Left ventricle myocardium inferior (tissue), 1 donor: ENCODE results near the gene CIAO1. TPM values are rescaled to one million over a fixed set of nuclear protein-coding genes. Genes with fewer than 3 reads are reported as not detected.

Experiments
- DNase-seq: peaks from one replicate; pipeline ENCODE4 v3.0.0-alpha.2; 2020
- H3K27ac ChIP-seq: fragments of 200-600 bp; replicated peaks from 2 replicates; pipeline ENCODE4 v1.8.0; 2021
- H3K27me3 ChIP-seq: fragments of 200-600 bp; 2 replicates; pipeline ENCODE4 v1.8.0; 2021; ENCODE audit warnings: low read depth
- H3K36me3 ChIP-seq: fragments of 200-600 bp; 2 replicates; pipeline ENCODE4 v1.8.0; 2021
- H3K4me1 ChIP-seq: fragments of 200-600 bp; 2 replicates; pipeline ENCODE4 v1.8.0; 2021
- H3K4me3 ChIP-seq: fragments of 200-600 bp; 2 replicates; pipeline ENCODE4 v1.8.0; 2021; ENCODE audit warnings: mild to moderate bottlenecking, moderate library complexity
- H3K9me3 ChIP-seq: fragments of 200-600 bp; replicated peaks from 2 replicates; pipeline ENCODE4 v1.8.0; 2021
- CTCF ChIP-seq: fragments of 200-600 bp; IDR thresholded peaks from 2 replicates; pipeline ENCODE4 v1.8.0; 2021; ENCODE audit warnings: antibody characterized with exemption, mild to moderate bottlenecking, borderline replicate concordance
- intact Hi-C: fragments of 100-400 bp; cut with micrococcal nuclease; formaldehyde crosslinking; loops from one replicate; pipeline ENCODE4 v1.11.0; 2022
- total RNA-seq: library from RNA; stranded (reverse); fragmentation: NEBNext Ultra II Directional; extraction: Animal tissue kit (Norgen Biotek cat#: 25700); gene quantifications from one replicate; pipeline ENCODE4 v1.2.1, GENCODE V29; 2021
- donor health status: DM: no; HTN: yes; CAD: no; lungs with severe emphysema.

The CIAO1 gene
- total RNA-seq, 1 donor from 2014 or later: 68.6 TPM

DNA sequence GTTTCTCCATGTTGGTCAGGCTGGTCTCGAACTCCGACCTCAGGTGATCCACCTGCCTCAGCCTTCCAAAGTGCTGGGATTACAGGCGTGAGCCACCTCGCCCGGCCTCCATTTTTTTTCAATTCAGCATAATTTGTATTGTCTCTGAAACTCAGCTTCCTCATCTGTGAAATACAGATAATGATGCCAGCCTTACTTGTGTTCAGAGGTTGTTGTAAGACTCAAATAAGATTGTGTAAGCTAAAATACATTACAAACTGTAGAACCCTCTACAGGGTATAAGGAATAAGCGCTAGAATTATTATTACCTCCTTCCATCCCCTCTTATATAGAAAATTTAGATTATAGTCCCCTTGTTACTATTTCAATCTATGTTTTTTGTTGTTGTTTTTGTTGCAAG lies 32.6 kb upstream of the CIAO1 start:
- no peak for TF ChIP-seq CTCF
- no peak overlapping the region for H3K4me3 ChIP-seq
- no peaks in the 10 kb centered on the region for H3K9me3 ChIP-seq
- no peak overlapping the region for H3K27ac ChIP-seq
- intact Hi-C loops: no loop called here
- no peaks in the 10 kb centered on the region for H3K4me1 ChIP-seq
- H3K36me3 ChIP-seq: no peaks in the 10 kb centered on the region
- no peak for DNase-seq
- no peaks in the 10 kb centered on the region for H3K27me3 ChIP-seq

GRCh38 chr2:96233880-96234316 lies 32.1 kb upstream of the CIAO1 start:
- Histone ChIP-seq H3K27me3 (no peaks in the 10 kb centered on the region), H3K9me3 (no peaks in the 10 kb centered on the region), H3K36me3 (no peaks in the 10 kb centered on the region), H3K4me1 (no peaks in the 10 kb centered on the region), H3K27ac (no peak overlapping the region), H3K4me3 (no peak overlapping the region)
- intact Hi-C loops: no loop called here
- DNase-seq: no peak
- TF ChIP-seq CTCF: no peak

DNA sequence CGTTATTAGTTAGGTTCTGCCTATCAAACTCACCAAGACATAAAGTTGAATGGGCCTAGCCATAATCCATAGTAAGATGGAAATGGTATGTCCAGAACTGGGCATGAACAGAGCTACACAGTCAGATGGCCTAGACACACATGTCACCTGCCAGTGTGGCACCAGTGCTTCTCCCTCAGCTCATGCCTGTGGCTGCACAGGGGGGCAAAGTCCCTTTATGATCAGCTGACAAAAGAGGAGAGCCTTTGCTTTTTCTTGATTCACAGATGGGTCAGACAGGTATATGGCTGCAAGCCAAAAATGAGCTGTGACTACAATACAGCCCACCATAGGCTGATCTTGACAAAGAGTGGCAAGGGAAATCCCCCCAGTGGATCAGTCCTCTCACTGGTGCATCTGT lies 29.1 kb upstream of the CIAO1 start:
- intact Hi-C loops: no loop called here
- no peaks in the 10 kb centered on the region for H3K36me3 ChIP-seq
- H3K4me1 ChIP-seq: peaks cover 28% of the 10 kb centered on the region
- H3K4me3 ChIP-seq: no peak overlapping the region
- no peak overlapping the region for H3K27ac ChIP-seq
- no peak for TF ChIP-seq CTCF
- no peak for DNase-seq
- H3K27me3 ChIP-seq: no peaks in the 10 kb centered on the region
- no peaks in the 10 kb centered on the region for H3K9me3 ChIP-seq

GRCh38 chr2:96238266-96238665 lies 27.8 kb upstream of the CIAO1 start:
- Histone ChIP-seq H3K27me3 (no peaks in the 10 kb centered on the region), H3K4me1 (peaks cover 39% of the 10 kb centered on the region), H3K36me3 (no peaks in the 10 kb centered on the region), H3K9me3 (no peaks in the 10 kb centered on the region), H3K27ac (no peak overlapping the region), H3K4me3 (no peak overlapping the region)
- no peak for DNase-seq
- intact Hi-C loops: no loop called here
- TF ChIP-seq CTCF: no peak

DNA sequence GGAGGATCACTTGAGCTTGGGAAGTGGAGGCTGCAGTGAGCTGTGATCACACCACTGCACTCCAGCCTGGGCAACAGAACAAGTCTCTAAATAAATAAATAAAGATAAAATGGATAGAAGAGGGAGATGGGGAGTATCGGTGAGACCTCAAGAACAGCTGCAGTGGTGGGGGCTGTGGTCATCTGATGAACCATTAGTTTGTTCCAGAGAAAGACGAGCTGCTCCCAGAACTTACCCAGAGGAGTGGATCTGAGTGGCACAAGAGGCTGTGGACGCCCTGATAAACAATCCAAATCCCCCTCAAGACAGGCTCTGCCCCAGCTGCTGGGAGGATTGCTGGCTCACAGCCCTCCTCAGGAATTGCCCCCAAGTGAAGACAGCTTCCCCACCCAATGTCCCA lies 26.9 kb upstream of the CIAO1 start:
- H3K27ac ChIP-seq: no peak overlapping the region

More for the DNA sequence above, 26.9 kb upstream of the CIAO1 start:
- intact Hi-C loops: no loop called here
- Histone ChIP-seq H3K27me3 (no peaks in the 10 kb centered on the region), H3K4me1 (peaks cover 39% of the 10 kb centered on the region), H3K9me3 (no peaks in the 10 kb centered on the region), H3K4me3 (no peak overlapping the region), H3K36me3 (no peaks in the 10 kb centered on the region)
- TF ChIP-seq CTCF: no peak
- no peak for DNase-seq
